HepG2 (cell line): Measurements from ENCODE around the gene ENTPD1. TPM values are rescaled to one million over a fixed set of nuclear protein-coding genes. Genes with fewer than 3 reads are reported as not detected.

Experiments
- AHR ChIP-seq: IDR thresholded peaks from 2 replicates; pipeline ENCODE4 v1.6.1; 2018; ENCODE audit warnings: missing genetic modification reagents, missing compliant biosample characterization
- ASH2L ChIP-seq: fragments of 300-600, 200-600 bp; sonication (generic); IDR thresholded peaks from 2 replicates; pipeline ENCODE4 v1.7.0; 2017; ENCODE audit warnings: low read depth, mild to moderate bottlenecking, moderate library complexity, mixed read lengths, low read length; ENCODE audit not compliant: insufficient read length
- DNMT1 ChIP-seq: sonication (generic); formaldehyde crosslinking; IDR thresholded peaks from 2 replicates; pipeline ENCODE4 v1.5.1; 2020; ENCODE audit warnings: mild to moderate bottlenecking, missing genetic modification reagents
- ELF4 ChIP-seq: sonication (generic); formaldehyde crosslinking; IDR thresholded peaks from 2 replicates; pipeline ENCODE4 v1.5.0; 2020; ENCODE audit warnings: missing genetic modification reagents, mild to moderate bottlenecking, moderate library complexity, borderline replicate concordance
- GABPA ChIP-seq, 2 experiments: IDR thresholded peaks; 2 replicates each; pipeline ENCODE4 v1.6.1; 2011 to 2016; ENCODE audit warnings: low read depth in 2 of 2, low read length in 1 of 2, missing biosample characterization in 1 of 2, missing genetic modification characterization in 1 of 2
- GZF1 ChIP-seq: sonication (generic); formaldehyde crosslinking; IDR thresholded peaks from 2 replicates; pipeline ENCODE4 v1.5.1; 2020; ENCODE audit warnings: mild to moderate bottlenecking, missing genetic modification reagents
- IRF1 ChIP-seq: sonication (generic); formaldehyde crosslinking; IDR thresholded peaks from 2 replicates; pipeline ENCODE4 v1.4.0; 2020; ENCODE audit warnings: low read depth, mild to moderate bottlenecking, missing genetic modification reagents
- IRX3 ChIP-seq: sonication (generic); formaldehyde crosslinking; IDR thresholded peaks from 2 replicates; pipeline ENCODE4 v1.8.1; 2023; ENCODE audit warnings: mild to moderate bottlenecking, low read depth, missing genetic modification reagents, borderline replicate concordance
- KDM6A ChIP-seq: IDR thresholded peaks from 2 replicates; pipeline ENCODE4 v1.6.1; 2016; ENCODE audit warnings: low read depth
- MBNL3 ChIP-seq: fragments of 250-450 bp; sonication (Bioruptor Pico); conservative IDR thresholded peaks from 2 replicates; pipeline ENCODE4 v1.8.0; 2022; ENCODE audit warnings: mild to moderate bottlenecking, inconsistent platforms
- RBFOX2 ChIP-seq: fragments of 200-400 bp; formaldehyde crosslinking; IDR thresholded peaks from 2 replicates; pipeline ENCODE4 v1.6.1; 2017; ENCODE audit warnings: low read depth, mild to moderate bottlenecking, low read length
- RNF2 ChIP-seq: fragments of 450-650 bp; conservative IDR thresholded peaks from 2 replicates; pipeline ENCODE4 v1.6.1; 2016; ENCODE audit warnings: low read depth
- SOX13 ChIP-seq, 3 experiments: fragments of 450-650 bp in 1 of 3; sonication (generic) in 1 of 3; formaldehyde crosslinking in 1 of 3; IDR thresholded peaks in 2 of 3; conservative IDR thresholded peaks in 1 of 3; 2 replicates each; pipeline versions ENCODE4 v1.5.0 to v1.6.1; 2016 to 2020; ENCODE audit warnings: antibody characterized with exemption in 1 of 3, mild to moderate bottlenecking in 1 of 3, missing compliant biosample characterization in 1 of 3, missing genetic modification reagents in 1 of 3, moderate library complexity in 1 of 3
- THRA ChIP-seq: sonication (generic); formaldehyde crosslinking; IDR thresholded peaks from 2 replicates; pipeline ENCODE4 v1.4.0; 2020; ENCODE audit warnings: missing genetic modification reagents, borderline replicate concordance
- ZKSCAN8 ChIP-seq: IDR thresholded peaks from 2 replicates; pipeline ENCODE4 v1.6.1; 2016; ENCODE audit warnings: borderline replicate concordance, missing genetic modification reagents, missing compliant biosample characterization
- ZNF180 ChIP-seq: sonication (generic); formaldehyde crosslinking; IDR thresholded peaks from 2 replicates; pipeline ENCODE4 v1.4.0; 2020; ENCODE audit warnings: low read depth, missing genetic modification reagents, borderline replicate concordance
- ZNF33B ChIP-seq: sonication (generic); formaldehyde crosslinking; IDR thresholded peaks from 2 replicates; pipeline ENCODE4 v1.5.1; 2020; ENCODE audit warnings: mild to moderate bottlenecking, missing genetic modification reagents
- ZNF547 ChIP-seq: sonication (generic); formaldehyde crosslinking; IDR thresholded peaks from 2 replicates; pipeline ENCODE4 v1.5.1; 2020; ENCODE audit warnings: mild to moderate bottlenecking, missing genetic modification reagents
- ZNF556 ChIP-seq: sonication (generic); formaldehyde crosslinking; IDR thresholded peaks from 2 replicates; pipeline ENCODE4 v1.4.0; 2020; ENCODE audit warnings: mild to moderate bottlenecking, missing genetic modification reagents, borderline replicate concordance
- ZNF652 ChIP-seq: IDR thresholded peaks from 2 replicates; pipeline ENCODE4 v1.6.1; 2016; ENCODE audit warnings: low read depth, borderline replicate concordance
- polyA plus RNA-seq, 8 experiments: library from polyadenylated mRNA; depleted of rRNA in 3 of 8; stranded (reverse) in 7 of 8; unstranded in 1 of 8; fragments of >200 nt; fragmentation: Illumina TruSeq in 4 of 8; extraction: Trizol in 4 of 8; gene quantifications; 2 replicates each; pipeline versions ENCODE4 v1.2.1 to v1.2.3, GENCODE V29; 2011 to 2016; ENCODE audit warnings: low read depth in 4 of 8, missing spikeins in 1 of 8, mixed read lengths in 1 of 8; ENCODE audit not compliant: insufficient read depth in 1 of 8
- total RNA-seq, 5 experiments: library from RNA; depleted of rRNA; stranded (reverse); fragments of >200 nt; fragmentation: Illumina TruSeq; extraction: Trizol; gene quantifications; 2 replicates each; pipeline ENCODE4 v1.2.3, GENCODE V29; 2016; ENCODE audit warnings: low read depth in 1 of 5
- TF ChIP-seq, protein P1 (sequence below): sonication (generic); formaldehyde crosslinking; IDR thresholded peaks from 2 replicates; pipeline ENCODE4 v1.5.0; 2020; ENCODE audit warnings: missing genetic modification reagents

ENTPD1 gene
- total and polyA plus RNA-seq, 2 of the 13 experiments (the other 11 are each of a cell fraction or from before 2014, with no cell fraction given), result 0.07 TPM

- TF ChIP-seq THRA (peak; percentile 13; the same call in 1 of the 2 replicates), GZF1 (CRISPR knock-in tag) (peak; percentile 42; the same call in 1 of the 2 replicates), IRX3 (peak; percentile 77; the same call in 1 of the 2 replicates), ZNF652 (CRISPR knock-in tag) (no peak), AHR (CRISPR knock-in tag) (peak; percentile 79; the same call in 1 of the 2 replicates), IRF1 (CRISPR knock-in tag) (peak; percentile 78; the same call in 1 of the 2 replicates), ZNF547 (CRISPR knock-in tag) (peak; percentile 90; the same call in 1 of the 2 replicates), ZNF556 (CRISPR knock-in tag) (peak; percentile 57; the same call in 1 of the 2 replicates), ZNF180 (CRISPR knock-in tag) (no peak), KDM6A (CRISPR knock-in tag) (no peak), ZKSCAN8 (CRISPR knock-in tag) (0 out of 2 replicates have a peak, but pooled peaks have one; percentile 20), ELF4 (peak; percentile 24; the same call in 1 of the 2 replicates), ZNF33B (no peak), ASH2L (peak; percentile 72), MBNL3 (CRISPR knock-in tag) (no peak), GABPA (IDR thresholded peaks at IDR 0.05; ENCODE audit: low read depth, low read length) (peak; percentile 24; the same call in 1 of the 2 replicates), GABPA (CRISPR knock-in tag; IDR thresholded peaks at IDR 0.05; ENCODE audit: low read depth) (peak; percentile 44; the same call in 1 of the 2 replicates), DNMT1 (0 out of 2 replicates have a peak, but pooled peaks have one; percentile 63), RBFOX2 (peak; percentile 79), SOX13 (IDR thresholded peaks at IDR 0.05) (no peak), SOX13 (CRISPR knock-in tag; conservative IDR thresholded peaks at IDR 0.05 in 1 of 2, IDR thresholded peaks at IDR 0.05 in 1 of 2) (0 out of 4 replicates have a peak, but pooled peaks of 1 of the 2 experiments have one; percentile 15), RNF2 (peak; percentile 84; the same call in 1 of the 2 replicates)
- TF ChIP-seq, protein P1, sequence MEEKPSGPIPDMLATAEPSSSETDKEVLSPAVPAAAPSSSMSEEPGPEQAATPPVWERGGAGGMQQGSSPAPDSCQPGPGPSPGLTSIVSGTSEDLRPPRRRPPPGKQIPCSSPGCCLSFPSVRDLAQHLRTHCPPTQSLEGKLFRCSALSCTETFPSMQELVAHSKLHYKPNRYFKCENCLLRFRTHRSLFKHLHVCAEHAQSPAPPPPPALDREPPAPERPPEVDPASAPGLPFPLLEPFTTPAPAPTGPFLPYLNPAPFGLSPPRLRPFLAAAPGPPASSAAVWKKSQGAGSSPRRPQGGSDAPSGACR (CRISPR knock-in tag), result peak; percentile 62; the same call in 1 of the 2 replicates
Observed at GRCh38 chr10:95907456-95908253, 151.7 kb downstream of the ENTPD1 start, which contains the start of gene CC2D2B (continued).
